ENCODE results near the gene PLXDC1.
A peak's percentile ranks its signal among the peaks of the same experiment; 100 is the strongest.

Gene PLXDC1

GRCh38 chr17:39151150-39151942 is at the start of gene PLXDC1:
PLXDC1 (minus strand) TSS chr17:39151637; CDS start chr17:39151437, 200 bp downstream.
- DNase-seq (ENCODE audit: low read depth) = no peak

GRCh38 chr17:39200957-39201510 is 49.6 kb upstream of the PLXDC1 start:
- no peak for DNase-seq (ENCODE audit: low read depth)

GRCh38 chr17:39200070-39200879 is 48.8 kb upstream of the PLXDC1 start, which contains the start of gene RPL19:
RPL19 (plus strand) TSS chr17:39200283; CDS start chr17:39200345, 62 bp downstream.
- peak; percentile 66 for DNase-seq (ENCODE audit: low read depth)

- DNase-seq (ENCODE audit: low read depth) = peak; percentile 96
Observed at GRCh38 chr17:39199820-39200069, 48.3 kb upstream of the PLXDC1 start.

GRCh38 chr17:39198186-39198566 is 46.7 kb upstream of the PLXDC1 start:
- no peak for DNase-seq (ENCODE audit: low read depth)

GRCh38 chr17:39197380-39198185 is 46.1 kb upstream of the PLXDC1 start, which contains the start of gene CACNB1:
CACNB1 (minus strand) TSS chr17:39197669; CDS start chr17:39197495, 174 bp downstream.
- peak; percentile 45 for DNase-seq (ENCODE audit: low read depth)

- no peak for DNase-seq (ENCODE audit: low read depth)
Observed at GRCh38 chr17:39196808-39197291, 45.4 kb upstream of the PLXDC1 start.

- no peak for DNase-seq (ENCODE audit: low read depth)
Observed at GRCh38 chr17:39196241-39196807, 44.9 kb upstream of the PLXDC1 start.

- DNase-seq (ENCODE audit: low read depth) = no peak
Observed at GRCh38 chr17:39195568-39196160, 44.2 kb upstream of the PLXDC1 start.

GRCh38 chr17:39194985-39195524 is 43.6 kb upstream of the PLXDC1 start:
- DNase-seq (ENCODE audit: low read depth) = no peak

GRCh38 chr17:39194089-39194984 is 42.9 kb upstream of the PLXDC1 start:
- DNase-seq (ENCODE audit: low read depth) = no peak

GRCh38 chr17:39193346-39193745 is 41.9 kb upstream of the PLXDC1 start:
- no peak for DNase-seq (ENCODE audit: low read depth)

- DNase-seq (ENCODE audit: low read depth) = no peak
Observed at GRCh38 chr17:39192901-39193300, 41.5 kb upstream of the PLXDC1 start.

- no peak for DNase-seq (ENCODE audit: low read depth)
Observed at GRCh38 chr17:39191750-39192510, 40.5 kb upstream of the PLXDC1 start.

- no peak for DNase-seq (ENCODE audit: low read depth)
Observed at GRCh38 chr17:39187152-39187830, 35.9 kb upstream of the PLXDC1 start.

- no peak for DNase-seq (ENCODE audit: low read depth)
Observed at GRCh38 chr17:39186481-39187002, 35.1 kb upstream of the PLXDC1 start.

- no peak for DNase-seq (ENCODE audit: low read depth)
Observed at GRCh38 chr17:39183720-39184119, 32.3 kb upstream of the PLXDC1 start.

GRCh38 chr17:39183045-39183444 is 31.6 kb upstream of the PLXDC1 start:
- DNase-seq (ENCODE audit: low read depth) = no peak
